ENCODE results near the gene SEMA3D. TPM values are rescaled to one million over a fixed set of nuclear protein-coding genes. Genes with fewer than 3 reads are reported as not detected.

Gene SEMA3D
- polyA plus RNA-seq, 2 of the 4 experiments (the other 2 are of a cell fraction): 0.04 to 0.13 TPM

- 39% methylated on average over 1 of the region's 1 CpG for WGBS (ENCODE audit: missing lambda C conversion rate)
- no peak overlapping the region for H3K4me2 ChIP-seq
- no peak for FAIRE-seq
- no peaks in the 10 kb centered on the region for H3K4me1 ChIP-seq
- POLR2A ChIA-PET: no interaction called here
- no peak for ATAC-seq
- CTCF ChIA-PET: no interaction called here
- TF ChIP-seq CHD2 (IDR thresholded peaks at IDR 0.05; ENCODE audit: low read length, partially characterized antibody): no peak
- TF ChIP-seq HES2 (IDR thresholded peaks at IDR 0.05): no peak
- no peak for TF ChIP-seq PBX3 (IDR thresholded peaks at IDR 0.05)
- no peak for TF ChIP-seq RNF2 (IDR thresholded peaks at IDR 0.05; ENCODE audit: borderline replicate concordance, low read depth)
- TF ChIP-seq PHF8 (IDR thresholded peaks at IDR 0.05; ENCODE audit: borderline replicate concordance, low read depth): no peak
- no peak for TF ChIP-seq ZC3H11A (IDR thresholded peaks at IDR 0.05)
- TF ChIP-seq MYC (IDR thresholded peaks at IDR 0.05; ENCODE audit: borderline replicate concordance, low read length): no peak
- no peak for TF ChIP-seq ESRRA (IDR thresholded peaks at IDR 0.05; ENCODE audit: borderline replicate concordance, low read length)
- TF ChIP-seq CEBPB (IDR thresholded peaks at IDR 0.05): no peak
- TF ChIP-seq CHD4 (IDR thresholded peaks at IDR 0.05; ENCODE audit: borderline replicate concordance): no peak
- TF ChIP-seq REST (IDR thresholded peaks at IDR 0.05): no peak
- TF ChIP-seq ZFP36 (IDR thresholded peaks at IDR 0.05; ENCODE audit: borderline replicate concordance, partially characterized antibody): no peak
- no peak for TF ChIP-seq TFCP2L1 (CRISPR knock-in tag; IDR thresholded peaks at IDR 0.05)
- no peak for TF ChIP-seq USF2 (IDR thresholded peaks at IDR 0.05)
- TF ChIP-seq JUN (IDR thresholded peaks at IDR 0.05): no peak
- no peak for TF ChIP-seq ZSCAN20 (CRISPR knock-in tag; IDR thresholded peaks at IDR 0.05)
- no peak for TF ChIP-seq RCOR1 (IDR thresholded peaks at IDR 0.05; ENCODE audit: low read depth, low read length)
- H3K27ac ChIP-seq: no peak overlapping the region
- no peaks in the 10 kb centered on the region for H3K9me3 ChIP-seq
- H3K4me3 ChIP-seq: no peak overlapping the region
- DNase-seq (ENCODE audit: low read depth in 1 of 2, low spot score in 1 of 2): no peak
Measured at GRCh38 chr7:84975586-84976185, 211.2 kb downstream of the SEMA3D start.

GRCh38 chr7:84971360-84971759 is 215.5 kb downstream of the SEMA3D start:
- H3K4me3 ChIP-seq: no peak overlapping the region
- H3K9me3 ChIP-seq: no peaks in the 10 kb centered on the region
- no peak overlapping the region for H3K4me2 ChIP-seq
- ChIA-PET CTCF (interaction anchor here (0.6 kb wide), 2 partner anchors 147 to 1155 kb away, joined by 3 read pairs; no protein-coding TSS in a partner anchor), POLR2A (no interaction called here)
- FAIRE-seq (no peak), ATAC-seq (no peak), DNase-seq (ENCODE audit: low read depth in 1 of 2, low spot score in 1 of 2) (no peak)
- TF ChIP-seq EHMT2 (IDR thresholded peaks at IDR 0.05; ENCODE audit: low read depth) (no peak), USF2 (IDR thresholded peaks at IDR 0.05) (no peak), MAZ (IDR thresholded peaks at IDR 0.05; ENCODE audit: borderline replicate concordance, low read depth, low read length) (no peak)
- H3K4me1 ChIP-seq: no peaks in the 10 kb centered on the region
- 88% methylated on average over 1 of the region's 1 CpG for WGBS (ENCODE audit: missing lambda C conversion rate)
- H3K27ac ChIP-seq: no peak overlapping the region
